ENCODE results near the gene ATG4B.

The ATG4B gene

DNA sequence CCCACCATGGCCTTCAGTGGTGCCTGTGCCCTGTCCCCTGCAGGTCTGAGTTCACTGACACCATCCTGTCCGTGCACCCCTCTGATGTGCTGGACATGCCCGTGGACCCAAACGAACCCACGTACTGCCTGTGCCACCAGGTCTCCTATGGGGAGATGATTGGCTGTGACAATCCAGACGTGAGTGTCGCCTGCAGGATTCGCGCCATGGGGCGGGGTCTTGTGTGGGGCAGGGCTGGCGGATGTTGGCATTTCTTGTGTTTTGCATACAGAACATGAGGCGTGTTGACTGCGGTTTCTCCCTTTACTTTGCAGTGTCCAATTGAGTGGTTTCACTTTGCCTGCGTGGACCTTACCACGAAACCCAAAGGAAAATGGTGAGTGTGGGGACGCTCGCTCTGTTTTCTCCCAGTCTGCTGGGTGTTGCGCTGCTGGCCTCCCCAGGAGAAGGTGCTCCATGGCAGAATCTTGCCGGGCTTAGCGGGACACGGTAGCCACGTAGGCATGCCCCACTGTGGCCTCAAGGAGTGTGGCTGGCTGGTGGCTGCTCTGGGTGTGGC, 85.5 kb downstream of the ATG4B start:
- TF ChIP-seq, protein P1, sequence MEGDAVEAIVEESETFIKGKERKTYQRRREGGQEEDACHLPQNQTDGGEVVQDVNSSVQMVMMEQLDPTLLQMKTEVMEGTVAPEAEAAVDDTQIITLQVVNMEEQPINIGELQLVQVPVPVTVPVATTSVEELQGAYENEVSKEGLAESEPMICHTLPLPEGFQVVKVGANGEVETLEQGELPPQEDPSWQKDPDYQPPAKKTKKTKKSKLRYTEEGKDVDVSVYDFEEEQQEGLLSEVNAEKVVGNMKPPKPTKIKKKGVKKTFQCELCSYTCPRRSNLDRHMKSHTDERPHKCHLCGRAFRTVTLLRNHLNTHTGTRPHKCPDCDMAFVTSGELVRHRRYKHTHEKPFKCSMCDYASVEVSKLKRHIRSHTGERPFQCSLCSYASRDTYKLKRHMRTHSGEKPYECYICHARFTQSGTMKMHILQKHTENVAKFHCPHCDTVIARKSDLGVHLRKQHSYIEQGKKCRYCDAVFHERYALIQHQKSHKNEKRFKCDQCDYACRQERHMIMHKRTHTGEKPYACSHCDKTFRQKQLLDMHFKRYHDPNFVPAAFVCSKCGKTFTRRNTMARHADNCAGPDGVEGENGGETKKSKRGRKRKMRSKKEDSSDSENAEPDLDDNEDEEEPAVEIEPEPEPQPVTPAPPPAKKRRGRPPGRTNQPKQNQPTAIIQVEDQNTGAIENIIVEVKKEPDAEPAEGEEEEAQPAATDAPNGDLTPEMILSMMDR (IDR thresholded peaks at IDR 0.05; ENCODE audit: extremely low read depth, missing control alignments) = no peak
- peak; percentile 13 for DNase-seq (ENCODE audit: low spot score)

All from GM20000 (cell line).